ENCODE data around the gene RNF220.

DNA sequence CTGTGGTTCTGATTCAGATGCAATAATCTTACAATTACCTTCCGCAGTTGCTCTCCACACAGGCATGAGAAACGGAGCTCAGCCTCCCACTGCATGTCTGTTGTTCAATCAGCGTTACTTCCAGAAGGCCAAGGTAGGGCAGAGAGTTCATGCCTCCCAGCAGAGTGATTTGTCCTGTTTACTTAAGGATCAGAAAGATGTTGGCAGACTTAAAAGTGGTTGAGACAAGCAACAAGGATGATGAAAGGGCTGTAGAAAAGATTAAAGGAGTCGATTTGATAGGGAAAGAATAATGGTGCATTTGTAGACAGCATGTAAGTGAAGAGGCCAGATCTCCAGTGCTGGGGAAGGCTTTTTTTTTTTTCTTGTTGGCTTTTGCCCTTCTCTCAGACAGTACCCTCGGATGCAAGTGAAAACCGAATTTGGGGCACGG is 296.1 kb downstream of the RNF220 start:
- TF ChIP-seq, protein P1, sequence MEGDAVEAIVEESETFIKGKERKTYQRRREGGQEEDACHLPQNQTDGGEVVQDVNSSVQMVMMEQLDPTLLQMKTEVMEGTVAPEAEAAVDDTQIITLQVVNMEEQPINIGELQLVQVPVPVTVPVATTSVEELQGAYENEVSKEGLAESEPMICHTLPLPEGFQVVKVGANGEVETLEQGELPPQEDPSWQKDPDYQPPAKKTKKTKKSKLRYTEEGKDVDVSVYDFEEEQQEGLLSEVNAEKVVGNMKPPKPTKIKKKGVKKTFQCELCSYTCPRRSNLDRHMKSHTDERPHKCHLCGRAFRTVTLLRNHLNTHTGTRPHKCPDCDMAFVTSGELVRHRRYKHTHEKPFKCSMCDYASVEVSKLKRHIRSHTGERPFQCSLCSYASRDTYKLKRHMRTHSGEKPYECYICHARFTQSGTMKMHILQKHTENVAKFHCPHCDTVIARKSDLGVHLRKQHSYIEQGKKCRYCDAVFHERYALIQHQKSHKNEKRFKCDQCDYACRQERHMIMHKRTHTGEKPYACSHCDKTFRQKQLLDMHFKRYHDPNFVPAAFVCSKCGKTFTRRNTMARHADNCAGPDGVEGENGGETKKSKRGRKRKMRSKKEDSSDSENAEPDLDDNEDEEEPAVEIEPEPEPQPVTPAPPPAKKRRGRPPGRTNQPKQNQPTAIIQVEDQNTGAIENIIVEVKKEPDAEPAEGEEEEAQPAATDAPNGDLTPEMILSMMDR (conservative IDR thresholded peaks at IDR 0.05; ENCODE audit: low read length), result no peak
- no peak for TF ChIP-seq EZH2phosphoT487 (IDR thresholded peaks at IDR 0.05; ENCODE audit: borderline replicate concordance)
